IPS-15b (cell line): Measurements from ENCODE around the gene KCNQ1OT1.

Experiments used
- H3K27me3 ChIP-seq: one replicate; pipeline ENCODE4 v1.6.1; 2013; ENCODE audit warnings: low read length; ENCODE audit not compliant: control insufficient read depth, insufficient read depth
- H3K36me3 ChIP-seq: one replicate; pipeline ENCODE4 v1.6.1; 2013; ENCODE audit warnings: low read length; ENCODE audit not compliant: control insufficient read depth, insufficient read depth
- H3K4me1 ChIP-seq: one replicate; pipeline ENCODE4 v1.6.1; 2013; ENCODE audit warnings: mild to moderate bottlenecking, low read length; ENCODE audit not compliant: control insufficient read depth, insufficient read depth
- H3K4me3 ChIP-seq: one replicate; pipeline ENCODE4 v1.5.1; 2013; ENCODE audit warnings: low read depth, low read length
- H3K9ac ChIP-seq: one replicate; pipeline ENCODE4 v1.6.1; 2013; ENCODE audit warnings: low read depth, mild to moderate bottlenecking, low read length
- H3K9me3 ChIP-seq: one replicate; pipeline ENCODE4 v1.6.1; 2013; ENCODE audit warnings: mild to moderate bottlenecking, low read length; ENCODE audit not compliant: control insufficient read depth, insufficient read depth

Gene KCNQ1OT1

GRCh38 chr11:2582946-2583604 lies 116.7 kb downstream of the KCNQ1OT1 start:
- Histone ChIP-seq H3K27me3 (peaks cover 8% of the 10 kb centered on the region), H3K9me3 (no peaks in the 10 kb centered on the region), H3K36me3 (no peaks in the 10 kb centered on the region), H3K4me1 (no peaks in the 10 kb centered on the region), H3K4me3 (no peak overlapping the region), H3K9ac (no peak overlapping the region)

GRCh38 chr11:2582351-2582945 lies 117.3 kb downstream of the KCNQ1OT1 start:
- Histone ChIP-seq H3K4me3 (no peak overlapping the region), H3K4me1 (peaks cover 2% of the 10 kb centered on the region), H3K9ac (no peak overlapping the region), H3K36me3 (no peaks in the 10 kb centered on the region), H3K9me3 (no peaks in the 10 kb centered on the region), H3K27me3 (peaks cover 8% of the 10 kb centered on the region)

DNA sequence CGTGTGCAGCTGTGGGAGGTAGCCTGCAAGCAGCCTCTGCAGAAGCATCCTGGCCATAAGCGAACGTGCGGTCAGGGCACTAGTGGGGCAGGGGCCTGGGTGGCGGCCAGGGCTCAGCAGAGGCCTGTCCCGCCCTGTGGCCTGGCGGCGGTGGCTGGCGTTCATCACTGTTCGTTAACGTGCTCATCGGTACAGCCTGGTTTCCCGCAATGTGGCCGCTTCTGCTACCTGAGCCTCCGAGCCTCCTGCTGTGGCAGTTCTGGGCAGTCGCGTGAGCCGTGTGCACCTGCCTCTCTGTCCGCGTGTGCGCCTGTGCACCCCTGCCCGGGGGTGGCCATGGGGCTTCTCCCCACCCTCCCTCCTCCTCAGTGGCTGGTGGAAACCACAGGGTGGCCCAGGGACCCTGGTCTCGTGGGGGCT lies 117.9 kb downstream of the KCNQ1OT1 start:
- Histone ChIP-seq H3K27me3 (peaks cover 8% of the 10 kb centered on the region), H3K36me3 (no peaks in the 10 kb centered on the region), H3K4me3 (no peak overlapping the region), H3K9me3 (no peaks in the 10 kb centered on the region), H3K4me1 (peaks cover 2% of the 10 kb centered on the region), H3K9ac (no peak overlapping the region)

DNA sequence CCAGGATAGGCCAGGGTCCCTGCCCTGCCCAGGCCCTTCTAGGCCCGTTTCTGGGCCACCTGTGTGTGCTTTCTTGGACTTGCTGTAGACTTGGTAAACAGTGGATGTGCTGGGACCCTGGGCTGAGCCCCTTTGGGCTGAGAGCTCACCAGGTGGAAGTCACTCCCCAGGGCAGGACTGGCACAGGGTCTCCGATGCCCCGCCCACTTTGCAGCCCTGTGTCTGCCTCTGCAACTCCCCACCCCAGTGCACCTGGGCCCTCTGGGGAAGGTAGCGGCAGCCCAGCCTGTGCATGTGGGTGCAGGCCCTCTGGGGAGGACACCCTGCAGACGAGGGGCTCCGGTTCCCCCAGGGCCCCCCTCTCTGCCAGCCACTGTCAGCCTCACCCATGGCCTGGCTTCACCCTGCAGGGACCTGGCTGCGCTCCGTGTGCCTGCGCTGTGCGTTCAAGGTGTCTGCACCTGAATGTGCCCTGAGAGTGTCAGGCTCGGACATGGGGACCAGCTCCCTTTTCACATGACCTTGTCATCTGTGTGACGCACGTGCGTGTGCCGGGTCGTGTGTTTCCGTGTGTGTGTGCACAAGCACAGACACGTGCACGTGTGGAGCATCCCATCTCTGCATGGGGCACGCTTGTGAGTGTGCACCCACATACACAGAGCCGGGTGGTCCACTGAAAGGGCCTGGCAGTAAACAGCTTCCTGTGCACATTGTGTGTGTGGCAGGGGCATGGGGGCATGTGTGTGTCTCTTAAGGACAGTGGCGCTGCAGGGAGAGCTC lies 118.5 kb downstream of the KCNQ1OT1 start:
- no peaks in the 10 kb centered on the region for H3K9me3 ChIP-seq
- no peak overlapping the region for H3K4me3 ChIP-seq
- H3K36me3 ChIP-seq: no peaks in the 10 kb centered on the region
- H3K4me1 ChIP-seq: peaks cover 2% of the 10 kb centered on the region
- peaks cover 8% of the 10 kb centered on the region for H3K27me3 ChIP-seq
- H3K9ac ChIP-seq: no peak overlapping the region

GRCh38 chr11:2580571-2581001 lies 119.2 kb downstream of the KCNQ1OT1 start:
- peaks cover 5% of the 10 kb centered on the region for H3K27me3 ChIP-seq
- no peak overlapping the region for H3K9ac ChIP-seq
- H3K4me1 ChIP-seq: peaks cover 2% of the 10 kb centered on the region
- no peaks in the 10 kb centered on the region for H3K9me3 ChIP-seq
- no peak overlapping the region for H3K4me3 ChIP-seq
- H3K36me3 ChIP-seq: no peaks in the 10 kb centered on the region

GRCh38 chr11:2580061-2580421 lies 119.8 kb downstream of the KCNQ1OT1 start:
- no peak overlapping the region for H3K4me3 ChIP-seq
- no peak overlapping the region for H3K9ac ChIP-seq
- peaks cover 2% of the 10 kb centered on the region for H3K4me1 ChIP-seq
- peaks cover under 1% of the 10 kb centered on the region for H3K27me3 ChIP-seq
- H3K9me3 ChIP-seq: no peaks in the 10 kb centered on the region
- no peaks in the 10 kb centered on the region for H3K36me3 ChIP-seq

DNA sequence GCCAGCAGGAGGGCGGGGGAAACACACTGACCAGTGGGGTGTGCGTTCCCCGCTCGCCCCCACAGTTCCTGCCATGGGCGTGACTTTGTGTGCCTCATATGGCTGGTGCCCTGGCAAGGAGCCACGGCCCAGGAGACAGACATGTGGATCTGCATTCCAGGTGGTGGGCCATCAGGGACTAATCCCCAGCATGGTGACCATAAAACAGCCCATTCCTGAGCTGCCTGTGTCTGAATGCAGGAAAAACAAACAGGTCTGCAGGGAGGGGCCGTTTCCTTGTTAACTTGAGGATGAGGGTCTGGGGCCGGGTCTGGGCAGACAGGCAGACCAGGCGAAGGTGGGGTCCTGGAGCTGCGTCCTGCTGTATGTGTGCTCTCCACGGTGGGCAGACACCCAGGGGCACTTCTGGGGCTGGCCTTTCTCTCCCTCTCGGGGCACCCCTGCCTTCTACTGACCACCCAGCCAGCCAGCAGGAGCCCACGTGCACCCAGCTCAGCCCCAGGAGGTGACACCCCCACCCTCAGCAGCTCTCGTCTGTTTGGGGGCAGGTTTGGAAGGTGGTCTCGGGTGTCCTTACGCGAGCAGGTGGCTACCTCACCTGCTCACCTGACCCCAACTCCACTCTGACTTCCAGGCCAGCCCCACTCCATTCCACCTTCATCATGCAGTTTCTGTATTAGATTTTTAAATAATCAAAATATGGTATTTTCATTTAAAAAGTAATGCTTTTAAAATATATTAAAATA lies 120.3 kb downstream of the KCNQ1OT1 start:
- H3K4me3 ChIP-seq: no peak overlapping the region
- no peaks in the 10 kb centered on the region for H3K36me3 ChIP-seq
- no peaks in the 10 kb centered on the region for H3K9me3 ChIP-seq
- H3K27me3 ChIP-seq: no peaks in the 10 kb centered on the region
- H3K9ac ChIP-seq: no peak overlapping the region
- peaks cover 2% of the 10 kb centered on the region for H3K4me1 ChIP-seq

- peaks cover 2% of the 10 kb centered on the region for H3K4me1 ChIP-seq
Observed at GRCh38 chr11:2578929-2579270, 120.9 kb downstream of the KCNQ1OT1 start.

DNA sequence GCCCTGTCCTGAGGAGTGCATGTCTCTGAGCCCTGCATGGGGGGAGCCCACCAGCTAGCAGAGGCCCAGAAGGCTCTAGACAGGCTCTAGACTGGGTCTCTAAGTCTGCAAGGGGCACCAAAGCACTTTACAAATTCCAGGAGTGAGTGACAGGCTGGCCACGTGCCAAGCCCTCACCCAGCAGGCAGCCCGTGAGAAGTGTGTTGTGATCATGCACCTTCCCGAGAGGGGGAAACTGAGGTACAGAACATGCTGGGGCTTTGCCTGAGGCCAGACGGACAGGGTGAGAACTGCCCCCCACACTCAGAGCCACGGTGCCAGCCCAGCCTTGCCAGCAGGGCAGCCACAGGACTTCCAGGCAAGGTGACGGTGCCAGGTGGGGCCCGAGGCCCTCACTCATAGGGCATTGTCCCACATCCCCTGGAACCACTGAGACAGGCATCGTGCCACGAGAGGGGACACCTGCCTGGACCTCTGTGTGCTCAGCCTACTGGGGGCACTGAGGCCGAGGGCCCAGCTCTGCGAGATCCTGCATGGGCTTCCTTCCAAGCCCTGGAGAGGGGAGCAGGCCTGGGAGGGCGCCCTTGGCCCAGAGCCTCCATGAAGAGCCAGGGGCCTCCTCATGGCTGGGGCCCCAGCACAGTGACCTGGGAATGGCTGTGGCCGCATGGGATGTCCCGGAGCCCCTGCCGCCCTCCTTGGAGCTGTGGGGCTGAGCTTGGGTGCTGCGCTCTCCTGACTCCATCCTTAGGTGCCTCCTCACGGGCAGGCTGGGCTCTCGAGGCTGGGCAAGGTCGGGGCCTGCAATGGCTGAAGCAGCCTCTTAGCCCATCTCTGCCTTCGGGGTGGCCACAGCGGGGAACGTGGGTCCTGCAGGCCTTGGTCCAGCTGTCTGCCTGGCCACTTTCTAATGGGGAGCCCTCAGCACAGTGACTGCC lies 121.5 kb downstream of the KCNQ1OT1 start:
- Histone ChIP-seq H3K36me3 (no peaks in the 10 kb centered on the region), H3K27me3 (no peaks in the 10 kb centered on the region), H3K9ac (no peak overlapping the region), H3K4me1 (peaks cover 2% of the 10 kb centered on the region), H3K9me3 (no peaks in the 10 kb centered on the region), H3K4me3 (no peak overlapping the region)

More at GRCh38 chr11:2578929-2579270, 120.9 kb downstream of the KCNQ1OT1 start:
- H3K9ac ChIP-seq: no peak overlapping the region
- no peaks in the 10 kb centered on the region for H3K27me3 ChIP-seq
- H3K4me3 ChIP-seq: no peak overlapping the region
- H3K9me3 ChIP-seq: no peaks in the 10 kb centered on the region
- H3K36me3 ChIP-seq: no peaks in the 10 kb centered on the region

GRCh38 chr11:2577031-2577990 lies 122.5 kb downstream of the KCNQ1OT1 start:
- Histone ChIP-seq H3K4me1 (peaks cover 2% of the 10 kb centered on the region), H3K4me3 (no peak overlapping the region), H3K27me3 (no peaks in the 10 kb centered on the region), H3K36me3 (no peaks in the 10 kb centered on the region), H3K9ac (no peak overlapping the region), H3K9me3 (no peaks in the 10 kb centered on the region)
